Sigmoid colon (tissue), 4 donors: ENCODE data around the gene APBB1IP.

Experiments
- CTCF ChIP-seq, 4 experiments: fragments of 450-650 bp in 3 of 4; fragments of 200-600 bp in 1 of 4; IDR thresholded peaks; one replicate each; pipeline ENCODE4 v1.5.1; 2016 to 2019; ENCODE audit warnings: antibody characterized with exemption in 4 of 4, mild to moderate bottlenecking in 3 of 4, moderate library complexity in 2 of 4
- POLR2A ChIP-seq, 2 donors: fragments of 450-650 bp; IDR thresholded peaks; one replicate each; pipeline ENCODE4 v1.6.1; 2016; ENCODE audit warnings: antibody characterized with exemption in 2 of 2, mild to moderate bottlenecking in 2 of 2, moderate library complexity in 2 of 2
- POLR2AphosphoS5 ChIP-seq, 4 donors: sonication (generic); formaldehyde crosslinking; IDR thresholded peaks; one replicate each; pipeline ENCODE4 v1.6.1; 2017; ENCODE audit warnings: antibody characterized with exemption in 4 of 4

GRCh38 chr10:26491934-26492333 lies 53.8 kb downstream of the APBB1IP start:
- TF ChIP-seq CTCF (IDR thresholded peaks at IDR 0.05) (no peak), POLR2A (IDR thresholded peaks at IDR 0.05) (no peak), POLR2AphosphoS5 (IDR thresholded peaks at IDR 0.05) (no peak)
